ENCODE measurements around the gene PTTG1IP.

- no peak for TF ChIP-seq CTCF (IDR thresholded peaks at IDR 0.05)
- TF ChIP-seq EZH2 (IDR thresholded peaks at IDR 0.05; ENCODE audit: borderline replicate concordance, insufficient read depth, low read depth, low read length, poor library complexity, severe bottlenecking) = no peak
These were observed 67.6 kb downstream of the PTTG1IP start for GRCh38 chr21:44805859-44806258.
